Measurements from ENCODE around the gene MYL7.
"Not testable (repeated sequence)": the region's sequence is repeated elsewhere in the genome, so short reads cannot be mapped to it uniquely, and the experiment has no call there.

Gene MYL7

GRCh38 chr7:44141221-44141850 lies at the start of gene MYL7:
Gene MYL7, minus strand, starts transcription at chr7:44141332. Its CDS starts 27 bp downstream, at chr7:44141305.
- no peak for DNase-seq (ENCODE audit: low read depth in 2 of 2)

GRCh38 chr7:44189993-44190872 lies 49.1 kb upstream of the MYL7 start:
- DNase-seq (ENCODE audit: low read depth in 2 of 2): no peak

GRCh38 chr7:44189286-44189992 lies 48.3 kb upstream of the MYL7 start, which contains the start of gene GCK:
Gene GCK, minus strand, starts transcription at chr7:44189439. Its CDS starts 486 bp downstream, at chr7:44188953.
- DNase-seq (ENCODE audit: low read depth in 2 of 2): no peak

- DNase-seq (ENCODE audit: low read depth in 2 of 2): no peak
Observed at GRCh38 chr7:44188480-44189225, 47.5 kb upstream of the MYL7 start.

- no peak for DNase-seq (ENCODE audit: low read depth in 2 of 2)
Observed at GRCh38 chr7:44187636-44188416, 46.7 kb upstream of the MYL7 start.

- no peak for DNase-seq (ENCODE audit: low read depth in 2 of 2)
Observed at GRCh38 chr7:44186736-44187135, 45.6 kb upstream of the MYL7 start.

- no peak for DNase-seq (ENCODE audit: low read depth in 2 of 2)
Observed at GRCh38 chr7:44185729-44186128, 44.6 kb upstream of the MYL7 start.

GRCh38 chr7:44184873-44185446 lies 43.8 kb upstream of the MYL7 start:
- DNase-seq (ENCODE audit: low read depth in 2 of 2): no peak

- no peak for DNase-seq (ENCODE audit: low read depth in 2 of 2)
Observed at GRCh38 chr7:44184206-44184872, 43.2 kb upstream of the MYL7 start.

GRCh38 chr7:44183386-44183785 lies 42.3 kb upstream of the MYL7 start:
- DNase-seq (ENCODE audit: low read depth in 2 of 2): no peak

- DNase-seq (ENCODE audit: low read depth in 2 of 2): no peak
Observed at GRCh38 chr7:44182827-44183226, 41.7 kb upstream of the MYL7 start.

GRCh38 chr7:44180631-44181030 lies 39.5 kb upstream of the MYL7 start:
- DNase-seq (ENCODE audit: low read depth in 2 of 2): no peak

GRCh38 chr7:44177570-44178131 lies 36.5 kb upstream of the MYL7 start:
- no peak for DNase-seq (ENCODE audit: low read depth in 2 of 2)

- DNase-seq (ENCODE audit: low read depth in 2 of 2): no peak
Observed at GRCh38 chr7:44176486-44176885, 35.4 kb upstream of the MYL7 start.

GRCh38 chr7:44175730-44176129 lies 34.6 kb upstream of the MYL7 start:
- no peak for DNase-seq (ENCODE audit: low read depth in 2 of 2)

GRCh38 chr7:44174694-44174948 lies 33.5 kb upstream of the MYL7 start:
- not testable (repeated sequence) for DNase-seq (ENCODE audit: low read depth in 2 of 2)

GRCh38 chr7:44173911-44174693 lies 33.0 kb upstream of the MYL7 start:
- no peak for DNase-seq (ENCODE audit: low read depth in 2 of 2)

- no peak for DNase-seq (ENCODE audit: low read depth in 2 of 2)
Observed at GRCh38 chr7:44172803-44173424, 31.8 kb upstream of the MYL7 start.

GRCh38 chr7:44172352-44172751 lies 31.2 kb upstream of the MYL7 start:
- no peak for DNase-seq (ENCODE audit: low read depth in 2 of 2)

All from stimulated activated CD8-positive, alpha-beta memory T cell treated with anti-CD3 and anti-CD28 coated beads, Interleukin-7, amount 100 ng/mL, for 4 hours (primary cell).